ENCODE measurements around the gene ZFP36L2. TPM values are rescaled to one million over a fixed set of nuclear protein-coding genes. Genes with fewer than 3 reads are reported as not detected.

ZFP36L2 gene
- total and polyA plus RNA-seq, 5 donors from 2014 or later, result 119 to 874 (median 135) TPM

GRCh38 chr2:43230951-43231827 is 4.8 kb upstream of the ZFP36L2 start:
- no peak overlapping the region for H3K4me3 Mint-ChIP-seq
- no peak overlapping the region for H3K27ac ChIP-seq (ENCODE audit: insufficient read depth, low read length, poor library complexity, severe bottlenecking)

GRCh38 chr2:43230351-43230885 is 4.0 kb upstream of the ZFP36L2 start:
- H3K27ac ChIP-seq (ENCODE audit: insufficient read depth, low read length, poor library complexity, severe bottlenecking), result no peak overlapping the region
- peaks cover 0 to 2% (median 0%) of the 10 kb centered on the region in 7 donors for H3K9me3 Mint-ChIP-seq
- ATAC-seq (ENCODE audit: low read depth in 2 of 2) (no peak), DNase-seq (no peak)
- peak overlapping the region in 1 of 3 donors; percentile 96 for H3K27ac Mint-ChIP-seq
- peaks cover 21% of the 10 kb centered on the region for H3K36me3 ChIP-seq (ENCODE audit: control insufficient read depth, insufficient read depth, low read length)
- peaks cover 8% of the 10 kb centered on the region for H3K36me3 Mint-ChIP-seq
- H3K27me3 Mint-ChIP-seq, result peaks cover 12% of the 10 kb centered on the region
- no peak overlapping the region for H3K4me3 Mint-ChIP-seq
- H3K27me3 ChIP-seq (ENCODE audit: control insufficient read depth, insufficient read depth, low read length), result no peaks in the 10 kb centered on the region
- H3K4me3 ChIP-seq (ENCODE audit: low read depth, low read length), result no peak overlapping the region
- no peaks in the 10 kb centered on the region for H3K9me3 ChIP-seq (ENCODE audit: control insufficient read depth in 2 of 2, low read length in 2 of 2)
- H3K4me1 ChIP-seq (ENCODE audit: control insufficient read depth, insufficient read depth, low read length, poor library complexity, severe bottlenecking), result peaks cover 26% of the 10 kb centered on the region
- peaks cover 7 to 28% (median 20%) of the 10 kb centered on the region in 4 donors for H3K4me1 Mint-ChIP-seq

More at GRCh38 chr2:43230951-43231827, 4.8 kb upstream of the ZFP36L2 start:
- Mint-ChIP-seq H3K36me3 (peaks cover 8% of the 10 kb centered on the region), H3K27ac (peak overlapping the region in 2 of 3 donors; percentile 6 to 56), H3K9me3 (no peaks in the 10 kb centered on the region), H3K4me1 (peaks cover 7 to 28% (median 20%) of the 10 kb centered on the region in 4 donors), H3K27me3 (peaks cover 12% of the 10 kb centered on the region)
- Histone ChIP-seq H3K4me1 (ENCODE audit: control insufficient read depth, insufficient read depth, low read length, poor library complexity, severe bottlenecking) (peaks cover 26% of the 10 kb centered on the region), H3K27me3 (ENCODE audit: control insufficient read depth, insufficient read depth, low read length) (no peaks in the 10 kb centered on the region), H3K36me3 (ENCODE audit: control insufficient read depth, insufficient read depth, low read length) (peaks cover 19% of the 10 kb centered on the region), H3K9me3 (ENCODE audit: control insufficient read depth in 2 of 2, low read length in 2 of 2) (no peaks in the 10 kb centered on the region), H3K4me3 (ENCODE audit: low read depth, low read length) (no peak overlapping the region)
- no peak for ATAC-seq (ENCODE audit: low read depth in 2 of 2)
- no peak for DNase-seq

- H3K4me1 Mint-ChIP-seq, result peaks cover 7 to 28% (median 20%) of the 10 kb centered on the region in 4 donors
- DNase-seq (peak in 2 of 3 donors; percentile 16 to 33), ATAC-seq (ENCODE audit: low read depth in 2 of 2) (no peak)
- peak overlapping the region; percentile 78 to 100 (median 90) for H3K4me3 Mint-ChIP-seq
- H3K36me3 Mint-ChIP-seq, result peaks cover 12% of the 10 kb centered on the region
- H3K27ac Mint-ChIP-seq, result peak overlapping the region; percentile 94 to 96 (median 95)
- peak overlapping the region; percentile 75 for H3K4me3 ChIP-seq (ENCODE audit: low read depth, low read length)
- H3K9me3 ChIP-seq (ENCODE audit: control insufficient read depth in 2 of 2, low read length in 2 of 2), result no peaks in the 10 kb centered on the region
- no peaks in the 10 kb centered on the region for H3K27me3 ChIP-seq (ENCODE audit: control insufficient read depth, insufficient read depth, low read length)
- peaks cover 33% of the 10 kb centered on the region for H3K36me3 ChIP-seq (ENCODE audit: control insufficient read depth, insufficient read depth, low read length)
- peaks cover 26% of the 10 kb centered on the region for H3K4me1 ChIP-seq (ENCODE audit: control insufficient read depth, insufficient read depth, low read length, poor library complexity, severe bottlenecking)
- peaks cover 19% of the 10 kb centered on the region for H3K27me3 Mint-ChIP-seq
- peaks cover 0 to 4% (median 0%) of the 10 kb centered on the region in 7 donors for H3K9me3 Mint-ChIP-seq
- H3K27ac ChIP-seq (ENCODE audit: insufficient read depth, low read length, poor library complexity, severe bottlenecking), result peak overlapping the region; percentile 96
Measured at GRCh38 chr2:43228756-43229659, 2.6 kb upstream of the ZFP36L2 start.

- Mint-ChIP-seq H3K36me3 (peaks cover 19% of the 10 kb centered on the region), H3K27ac (peak overlapping the region; percentile 94 to 97 (median 96)), H3K4me1 (peaks cover 7 to 28% (median 20%) of the 10 kb centered on the region in 4 donors)
Measured at GRCh38 chr2:43228321-43228751, 1.9 kb upstream of the ZFP36L2 start.

GRCh38 chr2:43227830-43228281 is 1.4 kb upstream of the ZFP36L2 start:
- H3K4me1 Mint-ChIP-seq, result peaks cover 8 to 28% (median 20%) of the 10 kb centered on the region in 4 donors
- no peaks in the 10 kb centered on the region for H3K9me3 ChIP-seq (ENCODE audit: control insufficient read depth in 2 of 2, low read length in 2 of 2)
- H3K27ac ChIP-seq (ENCODE audit: insufficient read depth, low read length, poor library complexity, severe bottlenecking), result peak overlapping the region; percentile 96
- H3K27ac Mint-ChIP-seq, result peak overlapping the region; percentile 94 to 97 (median 96)
- H3K4me3 ChIP-seq (ENCODE audit: low read depth, low read length), result peak overlapping the region; percentile 75
- peaks cover 44% of the 10 kb centered on the region for H3K36me3 ChIP-seq (ENCODE audit: control insufficient read depth, insufficient read depth, low read length)
- H3K4me3 Mint-ChIP-seq, result peak overlapping the region; percentile 78 to 100 (median 90)
- H3K27me3 ChIP-seq (ENCODE audit: control insufficient read depth, insufficient read depth, low read length), result no peaks in the 10 kb centered on the region
- ATAC-seq (ENCODE audit: low read depth in 2 of 2) (no peak), DNase-seq (no peak)
- peaks cover 0 to 4% (median 0%) of the 10 kb centered on the region in 7 donors for H3K9me3 Mint-ChIP-seq
- peaks cover 33% of the 10 kb centered on the region for H3K4me1 ChIP-seq (ENCODE audit: control insufficient read depth, insufficient read depth, low read length, poor library complexity, severe bottlenecking)
- peaks cover 21% of the 10 kb centered on the region for H3K36me3 Mint-ChIP-seq
- H3K27me3 Mint-ChIP-seq, result peaks cover 21% of the 10 kb centered on the region

More at GRCh38 chr2:43228321-43228751, 1.9 kb upstream of the ZFP36L2 start:
- Histone ChIP-seq H3K4me3 (ENCODE audit: low read depth, low read length) (peak overlapping the region; percentile 75), H3K36me3 (ENCODE audit: control insufficient read depth, insufficient read depth, low read length) (peaks cover 40% of the 10 kb centered on the region), H3K27ac (ENCODE audit: insufficient read depth, low read length, poor library complexity, severe bottlenecking) (peak overlapping the region; percentile 96), H3K4me1 (ENCODE audit: control insufficient read depth, insufficient read depth, low read length, poor library complexity, severe bottlenecking) (peaks cover 29% of the 10 kb centered on the region), H3K9me3 (ENCODE audit: control insufficient read depth in 2 of 2, low read length in 2 of 2) (no peaks in the 10 kb centered on the region), H3K27me3 (ENCODE audit: control insufficient read depth, insufficient read depth, low read length) (no peaks in the 10 kb centered on the region)
- DNase-seq (peak in 2 of 3 donors; percentile 13 to 14), ATAC-seq (ENCODE audit: low read depth in 2 of 2) (no peak)
- Mint-ChIP-seq H3K27me3 (peaks cover 21% of the 10 kb centered on the region), H3K9me3 (peaks cover 0 to 4% (median 0%) of the 10 kb centered on the region in 7 donors), H3K4me3 (peak overlapping the region; percentile 78 to 100 (median 90))

- peak; percentile 47 to 78 (median 67) for DNase-seq
- Histone ChIP-seq H3K4me3 (ENCODE audit: low read depth, low read length) (peak overlapping the region; percentile 75), H3K9me3 (ENCODE audit: control insufficient read depth in 2 of 2, low read length in 2 of 2) (no peaks in the 10 kb centered on the region), H3K4me1 (ENCODE audit: control insufficient read depth, insufficient read depth, low read length, poor library complexity, severe bottlenecking) (peaks cover 40% of the 10 kb centered on the region), H3K27ac (ENCODE audit: insufficient read depth, low read length, poor library complexity, severe bottlenecking) (peak overlapping the region; percentile 96), H3K36me3 (ENCODE audit: control insufficient read depth, insufficient read depth, low read length) (peaks cover 51% of the 10 kb centered on the region), H3K27me3 (ENCODE audit: control insufficient read depth, insufficient read depth, low read length) (no peaks in the 10 kb centered on the region)
- Mint-ChIP-seq H3K27me3 (peaks cover 21% of the 10 kb centered on the region), H3K4me3 (peak overlapping the region; percentile 84 to 100 (median 95)), H3K27ac (peak overlapping the region; percentile 94 to 97 (median 96)), H3K9me3 (peaks cover 0 to 4% (median 0%) of the 10 kb centered on the region in 7 donors), H3K36me3 (peaks cover 28% of the 10 kb centered on the region), H3K4me1 (peaks cover 10 to 28% (median 20%) of the 10 kb centered on the region in 4 donors)
- ATAC-seq (ENCODE audit: low read depth in 2 of 2), result peak; percentile 11
Measured at GRCh38 chr2:43226955-43227829, 786 bp upstream of the ZFP36L2 start.
